ENCODE data around the gene JARID2.

DNA sequence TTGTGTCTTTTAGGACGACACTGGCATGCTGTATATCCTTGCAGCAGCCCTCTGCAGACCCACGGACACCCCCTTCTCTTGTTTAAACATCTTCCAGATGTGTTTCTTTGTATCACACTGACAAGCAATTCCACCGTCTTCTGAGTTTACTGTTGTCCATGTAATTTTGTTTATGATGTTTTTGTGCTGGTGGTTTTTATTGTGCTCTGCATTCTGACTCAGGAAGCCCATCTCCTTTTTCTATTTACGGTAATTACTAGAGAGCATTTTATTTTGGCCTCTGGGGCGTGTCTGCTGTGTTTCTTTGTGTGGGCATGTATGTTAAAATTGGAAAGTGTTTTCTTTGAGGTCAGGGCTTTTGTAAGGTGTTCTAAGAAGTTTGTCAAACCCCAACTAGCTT is 111.9 kb downstream of the JARID2 start:
- TF ChIP-seq, protein P1, sequence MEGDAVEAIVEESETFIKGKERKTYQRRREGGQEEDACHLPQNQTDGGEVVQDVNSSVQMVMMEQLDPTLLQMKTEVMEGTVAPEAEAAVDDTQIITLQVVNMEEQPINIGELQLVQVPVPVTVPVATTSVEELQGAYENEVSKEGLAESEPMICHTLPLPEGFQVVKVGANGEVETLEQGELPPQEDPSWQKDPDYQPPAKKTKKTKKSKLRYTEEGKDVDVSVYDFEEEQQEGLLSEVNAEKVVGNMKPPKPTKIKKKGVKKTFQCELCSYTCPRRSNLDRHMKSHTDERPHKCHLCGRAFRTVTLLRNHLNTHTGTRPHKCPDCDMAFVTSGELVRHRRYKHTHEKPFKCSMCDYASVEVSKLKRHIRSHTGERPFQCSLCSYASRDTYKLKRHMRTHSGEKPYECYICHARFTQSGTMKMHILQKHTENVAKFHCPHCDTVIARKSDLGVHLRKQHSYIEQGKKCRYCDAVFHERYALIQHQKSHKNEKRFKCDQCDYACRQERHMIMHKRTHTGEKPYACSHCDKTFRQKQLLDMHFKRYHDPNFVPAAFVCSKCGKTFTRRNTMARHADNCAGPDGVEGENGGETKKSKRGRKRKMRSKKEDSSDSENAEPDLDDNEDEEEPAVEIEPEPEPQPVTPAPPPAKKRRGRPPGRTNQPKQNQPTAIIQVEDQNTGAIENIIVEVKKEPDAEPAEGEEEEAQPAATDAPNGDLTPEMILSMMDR (IDR thresholded peaks at IDR 0.05) = no peak
- no peak for TF ChIP-seq POLR2A (IDR thresholded peaks at IDR 0.05)

Data from thyroid gland (tissue), 4 donors.